ENCODE data around the gene SEC24D.

SEC24D gene

DNA sequence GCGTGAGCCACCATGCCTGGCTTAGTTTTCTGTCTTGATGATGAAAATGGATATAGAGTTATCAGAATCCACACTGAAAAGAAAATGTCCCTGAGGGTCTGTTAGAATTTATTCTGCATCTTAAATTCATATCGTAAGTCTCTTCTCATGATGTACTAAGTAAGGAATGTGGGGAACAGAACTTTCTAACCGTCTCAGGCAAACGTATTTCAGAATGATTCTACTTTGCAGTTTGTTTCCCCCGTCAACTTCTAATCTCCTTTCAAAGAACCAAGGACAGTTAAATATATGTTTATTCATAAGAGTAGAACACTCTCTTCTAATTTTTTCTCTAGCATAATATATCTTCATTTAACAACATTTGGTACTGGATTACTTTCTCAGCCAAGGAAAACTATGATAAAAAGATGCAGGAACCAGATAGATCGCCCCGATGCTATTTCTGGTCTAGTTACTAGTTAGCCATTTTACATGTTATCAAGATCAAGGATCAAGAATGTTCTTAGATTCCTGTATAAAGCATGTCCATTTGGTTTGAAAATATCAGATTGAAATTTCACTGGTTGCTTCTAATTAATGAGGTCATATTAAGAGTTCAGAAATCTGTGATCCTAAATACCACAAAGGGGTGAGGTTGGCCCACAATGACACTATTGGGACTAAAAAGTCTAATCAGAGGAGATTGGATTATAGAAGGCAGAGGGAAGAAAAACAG is 101.3 kb downstream of the SEC24D start:
- Histone ChIP-seq H3K27ac (no peak overlapping the region), H3K9me3 (replicated peaks in 1 of 11) (no peaks in the 10 kb centered on the region), H3K9ac (no peak overlapping the region), H3K27me3 (no peaks in the 10 kb centered on the region), H3K4me2 (no peak overlapping the region), H3K36me3 (peaks cover 47 to 100% (median 76%) of the 10 kb centered on the region in 11 experiments), H4K20me1 (peaks cover 0 to 8% (median 0%) of the 10 kb centered on the region in 11 experiments; a peak in 1 of 22 replicates), H3K4me3 (no peak overlapping the region), H3K4me1 (no peaks in the 10 kb centered on the region)
- no peak for TF ChIP-seq Cebpa-rat (IDR thresholded peaks at IDR 0.05)

DNA sequence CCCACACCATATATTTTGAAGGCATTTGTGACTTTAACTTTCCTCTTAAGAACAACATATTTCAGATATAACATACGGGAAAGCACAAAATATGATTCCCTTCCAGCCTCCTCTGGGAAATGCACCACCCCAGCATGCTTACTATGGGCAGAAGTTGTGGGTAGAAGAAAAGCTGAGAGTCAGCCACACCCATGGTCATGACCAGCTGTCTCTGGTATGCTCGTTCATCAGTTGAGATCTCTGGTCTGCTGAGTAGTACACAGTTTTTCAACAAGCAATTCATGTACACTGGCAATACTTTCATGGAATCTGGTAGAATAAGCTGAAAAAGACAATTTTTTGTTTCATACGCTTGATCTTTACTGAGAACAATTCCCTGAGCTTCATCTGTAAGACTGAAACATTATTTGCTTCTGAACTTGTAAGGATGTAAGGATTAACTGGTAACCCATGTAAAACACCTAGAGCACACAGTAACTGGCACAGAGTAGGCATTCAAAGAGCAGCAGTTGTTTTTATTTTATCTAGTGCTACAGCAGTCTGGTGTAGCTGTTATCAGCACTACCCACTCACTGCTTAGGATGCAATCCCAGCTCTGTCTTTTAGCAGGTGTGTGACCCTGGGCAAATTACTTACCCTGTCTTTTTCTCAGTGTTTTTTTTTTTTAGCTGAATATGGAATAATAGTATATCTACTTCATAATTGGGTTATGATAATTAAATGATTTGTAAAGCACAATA is 103.2 kb downstream of the SEC24D start:
- no peaks in the 10 kb centered on the region for H3K4me1 ChIP-seq
- no peak overlapping the region for H3K4me3 ChIP-seq
- H3K27ac ChIP-seq, result no peak overlapping the region
- TF ChIP-seq Cebpa-rat (IDR thresholded peaks at IDR 0.05), result no peak
- no peaks in the 10 kb centered on the region for H3K9me3 ChIP-seq (replicated peaks in 1 of 11)
- peaks cover 53 to 100% (median 77%) of the 10 kb centered on the region in 11 experiments for H3K36me3 ChIP-seq
- H3K4me2 ChIP-seq, result no peak overlapping the region
- H3K27me3 ChIP-seq, result no peaks in the 10 kb centered on the region
- peaks cover 0 to 8% (median 0%) of the 10 kb centered on the region in 11 experiments; a peak in 1 of 22 replicates for H4K20me1 ChIP-seq
- H3K9ac ChIP-seq, result no peak overlapping the region

DNA sequence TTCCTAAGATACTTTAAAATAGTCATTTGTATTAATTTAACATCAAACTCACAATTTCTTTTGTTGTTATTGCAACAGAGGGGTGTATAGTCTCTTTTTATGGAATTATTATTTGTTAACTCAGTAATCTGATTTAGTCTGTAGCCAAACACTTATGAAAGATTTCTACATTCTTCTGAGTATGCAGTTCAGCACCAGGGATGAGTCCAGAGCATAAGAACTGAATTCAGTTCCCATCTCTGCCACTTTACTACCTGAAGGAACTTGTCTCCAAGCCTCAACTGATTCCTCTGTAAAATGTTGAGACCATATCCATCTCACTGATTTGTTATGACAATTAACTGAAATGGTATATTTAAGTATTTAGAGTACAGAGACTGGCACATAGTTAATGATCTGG is 105.2 kb downstream of the SEC24D start:
- H3K9me3 ChIP-seq (replicated peaks in 1 of 11), result no peaks in the 10 kb centered on the region

DNA sequence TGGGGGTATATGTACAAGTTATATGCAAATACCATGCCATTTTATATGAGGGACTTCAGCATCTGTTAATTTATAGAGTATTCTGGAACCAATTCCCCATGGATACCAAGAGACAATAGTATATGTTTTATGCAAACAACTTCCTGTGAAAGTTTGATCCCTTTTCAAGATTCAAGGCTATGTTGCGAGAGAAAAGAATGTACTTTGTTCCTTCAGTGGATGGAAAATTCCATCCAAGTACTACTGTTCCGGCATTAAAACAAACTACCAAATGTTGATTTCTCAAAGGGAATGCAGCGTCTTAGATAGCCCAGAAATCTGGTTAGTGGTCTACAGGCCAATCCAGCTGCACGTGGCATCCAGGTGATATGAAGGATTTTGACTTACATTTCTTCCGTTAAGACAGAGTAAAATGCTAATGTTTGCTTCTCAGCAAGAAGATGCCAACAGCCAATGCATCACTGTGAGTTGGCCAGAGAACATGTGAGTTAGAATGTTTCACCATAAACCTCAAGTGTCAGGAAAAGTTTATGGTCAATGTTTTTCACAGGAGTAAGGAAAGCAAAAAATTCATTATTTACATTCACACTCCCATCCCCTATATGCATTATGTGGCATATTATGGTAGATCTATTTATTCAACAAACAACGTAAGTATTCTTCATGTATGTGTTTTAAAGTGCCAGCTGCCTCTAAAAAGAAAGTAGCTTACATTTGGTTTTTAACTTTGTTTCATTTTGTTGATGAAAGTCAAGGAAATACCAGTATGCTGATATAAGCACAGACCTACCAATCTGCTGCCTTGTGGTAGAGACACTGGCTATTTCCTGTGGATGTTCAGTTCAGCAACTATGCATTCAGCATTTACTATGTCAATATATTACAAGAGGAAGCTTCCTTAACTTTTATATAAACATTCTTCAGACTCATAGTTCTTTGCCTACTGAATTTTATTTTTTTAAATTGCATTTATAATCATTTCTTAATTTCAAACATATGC is 106.3 kb downstream of the SEC24D start:
- no peak overlapping the region for H3K27ac ChIP-seq
- no peak overlapping the region for H3K9ac ChIP-seq
- H3K36me3 ChIP-seq, result peaks cover 69 to 100% (median 86%) of the 10 kb centered on the region in 11 experiments
- H3K9me3 ChIP-seq (replicated peaks in 1 of 11), result no peaks in the 10 kb centered on the region
- peaks cover 0 to 8% (median 0%) of the 10 kb centered on the region in 11 experiments; a peak in 1 of 22 replicates for H4K20me1 ChIP-seq
- no peaks in the 10 kb centered on the region for H3K4me1 ChIP-seq
- no peak for TF ChIP-seq Cebpa-rat (IDR thresholded peaks at IDR 0.05)
- no peaks in the 10 kb centered on the region for H3K27me3 ChIP-seq
- no peak overlapping the region for H3K4me2 ChIP-seq
- H3K4me3 ChIP-seq, result no peak overlapping the region

More for the DNA sequence above, 105.2 kb downstream of the SEC24D start:
- no peak for TF ChIP-seq Cebpa-rat (IDR thresholded peaks at IDR 0.05)
- Histone ChIP-seq H3K36me3 (peaks cover 60 to 100% (median 78%) of the 10 kb centered on the region in 11 experiments), H3K4me2 (no peak overlapping the region), H3K4me3 (no peak overlapping the region), H3K4me1 (no peaks in the 10 kb centered on the region), H3K27me3 (no peaks in the 10 kb centered on the region), H4K20me1 (peaks cover 0 to 8% (median 0%) of the 10 kb centered on the region in 11 experiments; a peak in 1 of 22 replicates), H3K27ac (no peak overlapping the region), H3K9ac (no peak overlapping the region)

DNA sequence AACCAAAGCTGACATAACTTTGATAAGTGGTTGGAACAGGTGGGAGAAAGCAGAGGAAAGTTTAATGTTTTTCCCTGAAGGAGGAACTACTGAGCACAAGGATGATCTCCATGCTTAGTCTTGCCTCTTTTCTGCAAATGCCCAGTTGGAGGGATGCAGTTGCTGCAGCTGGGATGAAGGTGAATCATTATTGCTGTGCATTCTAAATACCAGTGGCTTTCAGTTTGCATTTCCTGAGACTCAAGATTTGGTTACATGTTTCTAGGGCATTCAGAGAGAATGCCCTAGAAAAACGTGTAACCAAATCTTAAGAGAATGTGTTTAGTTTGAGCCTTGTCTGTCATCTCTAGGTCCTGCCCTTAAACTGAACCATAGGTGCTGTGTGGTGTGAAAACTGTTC is 108.6 kb downstream of the SEC24D start:
- no peak overlapping the region for H3K27ac ChIP-seq
- no peaks in the 10 kb centered on the region for H3K4me1 ChIP-seq
- H3K4me2 ChIP-seq, result no peak overlapping the region
- H3K9ac ChIP-seq, result no peak overlapping the region
- no peaks in the 10 kb centered on the region for H3K27me3 ChIP-seq
- peaks cover 66 to 100% (median 86%) of the 10 kb centered on the region in 11 experiments for H3K36me3 ChIP-seq
- no peak for TF ChIP-seq Cebpa-rat (IDR thresholded peaks at IDR 0.05)
- H4K20me1 ChIP-seq, result peaks cover 0 to 4% (median 0%) of the 10 kb centered on the region in 11 experiments; a peak in 1 of 22 replicates
- H3K4me3 ChIP-seq, result no peak overlapping the region
- no peaks in the 10 kb centered on the region for H3K9me3 ChIP-seq (replicated peaks in 1 of 11)

DNA sequence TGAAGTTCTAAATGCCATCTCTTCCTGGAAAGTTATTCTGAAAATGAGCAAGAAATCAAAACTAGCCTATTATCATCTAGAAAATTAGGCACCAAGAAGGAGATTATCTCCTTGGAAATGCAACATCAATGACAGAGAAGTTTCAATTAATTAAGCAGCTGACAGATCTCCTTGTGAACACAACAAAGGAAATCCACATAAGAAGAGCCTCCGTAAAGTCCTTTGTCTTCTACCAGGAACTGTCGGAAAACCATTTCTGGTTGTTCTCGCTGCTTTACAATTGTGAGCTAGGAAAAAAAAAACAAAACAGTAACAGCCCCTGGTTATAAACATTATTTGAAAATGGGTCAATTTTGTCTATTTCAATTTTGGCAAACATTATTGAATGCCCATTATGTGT is 112.6 kb downstream of the SEC24D start:
- H3K27ac ChIP-seq, result no peak overlapping the region
- no peaks in the 10 kb centered on the region for H3K27me3 ChIP-seq
- H3K4me1 ChIP-seq, result no peaks in the 10 kb centered on the region
- H3K36me3 ChIP-seq, result peaks cover 40 to 97% (median 69%) of the 10 kb centered on the region in 11 experiments
- no peak for TF ChIP-seq Cebpa-rat (IDR thresholded peaks at IDR 0.05)
- no peaks in the 10 kb centered on the region for H3K9me3 ChIP-seq (replicated peaks in 1 of 11)
- H4K20me1 ChIP-seq, result no peaks in the 10 kb centered on the region
- no peak overlapping the region for H3K9ac ChIP-seq
- H3K4me2 ChIP-seq, result no peak overlapping the region
- no peak overlapping the region for H3K4me3 ChIP-seq

DNA sequence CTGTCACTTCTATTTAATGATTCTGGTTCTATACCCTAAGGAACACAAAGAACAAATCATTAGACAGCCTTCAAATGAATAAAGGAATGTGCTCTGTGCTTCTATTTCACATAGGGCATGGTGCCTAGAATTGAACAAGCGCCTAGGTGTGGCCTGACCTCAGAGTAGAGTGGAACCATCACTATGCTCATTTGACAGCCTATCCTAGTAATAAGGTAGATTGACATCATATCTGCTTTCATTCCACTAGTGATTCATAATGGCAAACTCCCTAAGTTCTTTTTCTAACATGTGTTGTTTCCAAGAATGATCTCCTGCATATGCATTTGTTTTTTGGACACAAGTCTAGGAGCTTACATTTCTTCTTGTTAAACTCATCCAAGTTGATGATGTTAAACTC is 114.2 kb downstream of the SEC24D start:
- TF ChIP-seq Cebpa-rat (IDR thresholded peaks at IDR 0.05), result no peak
- Histone ChIP-seq H3K9ac (no peak overlapping the region), H3K27me3 (no peaks in the 10 kb centered on the region), H3K27ac (no peak overlapping the region), H4K20me1 (no peaks in the 10 kb centered on the region), H3K4me1 (no peaks in the 10 kb centered on the region), H3K36me3 (peaks cover 24 to 94% (median 57%) of the 10 kb centered on the region in 11 experiments), H3K4me3 (no peak overlapping the region), H3K4me2 (no peak overlapping the region), H3K9me3 (replicated peaks in 1 of 11) (no peaks in the 10 kb centered on the region)

DNA sequence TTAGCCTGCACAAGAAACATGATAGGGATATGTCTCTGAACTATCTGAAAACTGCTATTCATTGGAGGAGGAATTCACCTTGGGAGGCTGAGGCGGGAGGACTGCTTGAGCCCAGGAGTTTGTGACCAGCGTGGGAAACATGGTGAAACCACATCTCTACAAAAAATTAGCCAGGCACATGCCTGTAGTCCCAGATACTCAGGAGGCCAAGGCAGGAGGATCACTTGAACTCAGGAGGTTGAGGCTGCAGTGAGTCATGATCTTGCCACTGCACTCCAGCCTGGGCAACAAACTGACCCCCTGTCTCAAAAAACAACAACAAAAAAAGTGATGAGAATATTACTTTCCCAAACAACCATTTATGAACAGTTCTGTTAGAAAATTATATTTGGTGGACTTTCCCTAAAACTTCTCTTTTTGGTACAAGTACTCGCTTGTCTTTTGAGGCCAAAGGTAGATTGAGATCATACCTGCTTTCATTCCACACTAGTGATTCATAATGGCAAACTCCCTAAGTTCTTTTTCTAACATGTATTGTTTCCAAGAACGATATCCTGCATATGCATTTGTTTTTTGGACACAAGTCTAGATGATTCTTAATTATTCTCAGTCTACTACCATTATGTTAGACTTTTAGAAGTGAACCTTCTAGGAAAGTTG is 117.3 kb downstream of the SEC24D start:
- no peaks in the 10 kb centered on the region for H3K27me3 ChIP-seq
- no peak for TF ChIP-seq Cebpa-rat (IDR thresholded peaks at IDR 0.05)
- no peak overlapping the region for H3K4me3 ChIP-seq
- H3K9me3 ChIP-seq (replicated peaks in 1 of 11), result no peaks in the 10 kb centered on the region
- H3K4me1 ChIP-seq, result no peaks in the 10 kb centered on the region
- H3K27ac ChIP-seq, result no peak overlapping the region
- no peaks in the 10 kb centered on the region; a peak in 1 of 22 replicates for H4K20me1 ChIP-seq
- H3K4me2 ChIP-seq, result no peak overlapping the region
- H3K9ac ChIP-seq, result no peak overlapping the region
- peaks cover 8 to 90% (median 38%) of the 10 kb centered on the region in 11 experiments; a peak in 19 of 22 replicates for H3K36me3 ChIP-seq
